CD1c-positive myeloid dendritic cell (primary cell): ENCODE results near the gene FAM81A.
"Not testable (repeated sequence)": the region's sequence is repeated elsewhere in the genome, so short reads cannot be mapped to it uniquely, and the experiment has no call there.

ENCODE experiments used
- DNase-seq: peaks from one replicate; pipeline ENCODE4 v3.0.0-alpha.2; 2016; ENCODE audit errors: extremely low spot score

FAM81A gene

GRCh38 chr15:59424616-59425015 lies 13.4 kb upstream of the FAM81A start:
- no peak for DNase-seq

- not testable (repeated sequence) for DNase-seq
Observed at GRCh38 chr15:59428898-59429297, 9.1 kb upstream of the FAM81A start.

- no peak for DNase-seq
Observed at GRCh38 chr15:59432389-59432788, 5.6 kb upstream of the FAM81A start.

DNA sequence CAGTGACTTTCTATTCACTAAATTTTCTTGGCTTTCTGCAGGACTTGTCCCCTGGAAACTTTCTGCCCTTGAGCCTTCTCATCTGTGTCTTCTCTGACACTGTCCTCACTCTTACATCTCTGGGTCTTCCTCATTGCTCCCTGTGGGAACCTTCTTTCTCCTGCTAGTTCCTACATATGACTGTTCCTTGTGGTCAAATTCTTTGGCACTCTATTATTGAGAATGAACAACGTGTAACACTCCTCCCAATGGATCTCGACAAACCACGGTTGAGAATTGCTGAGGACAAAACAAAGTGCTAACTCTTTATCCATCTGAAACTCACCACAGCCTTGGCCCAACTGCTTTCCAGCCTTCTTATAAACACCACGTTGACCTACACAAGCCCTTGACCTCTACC lies 3.5 kb upstream of the FAM81A start:
- DNase-seq: no peak

DNA sequence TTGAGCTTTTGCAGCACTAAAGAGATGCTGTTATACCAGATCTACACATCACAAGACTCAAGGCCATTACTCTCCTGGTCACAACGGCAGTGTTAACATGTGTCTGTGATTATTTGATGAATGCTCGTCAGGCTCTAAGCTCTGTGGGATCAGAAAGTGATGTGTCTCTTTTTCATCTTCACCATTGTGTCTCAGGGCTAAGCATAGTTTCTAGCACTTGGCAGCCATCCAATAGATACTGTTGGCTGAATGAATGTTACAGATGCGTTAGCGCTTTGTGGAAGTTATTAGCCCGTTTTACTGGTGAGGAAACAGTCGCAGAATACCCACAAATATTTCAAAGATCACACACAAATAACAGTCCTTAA lies 1.2 kb upstream of the FAM81A start:
- no peak for DNase-seq

- DNase-seq: no peak
Observed at GRCh38 chr15:59437142-59437816, 707 bp upstream of the FAM81A start.

- no peak for DNase-seq
Observed at GRCh38 chr15:59438625-59439290, 772 bp downstream of the FAM81A start.

DNA sequence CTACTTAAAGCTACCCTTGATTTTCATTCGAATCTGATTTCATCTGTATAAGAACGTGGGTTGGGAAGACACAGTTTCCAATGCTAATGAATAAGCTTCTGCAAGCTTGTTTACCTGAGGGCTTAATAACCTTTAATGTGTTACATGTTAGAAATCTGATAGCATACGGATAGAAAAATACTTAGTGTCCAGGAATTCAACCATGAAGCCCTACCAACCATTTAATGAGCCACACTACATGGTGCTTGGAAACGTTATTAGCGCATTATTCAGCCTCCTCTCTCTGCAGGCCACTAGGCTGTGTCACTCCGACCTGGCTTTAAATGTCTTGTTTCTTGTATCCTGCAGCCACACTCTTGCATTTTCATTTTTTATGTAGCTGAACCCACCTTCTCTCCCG lies 1.6 kb downstream of the FAM81A start:
- DNase-seq: no peak

GRCh38 chr15:59443341-59444072 lies 5.5 kb downstream of the FAM81A start:
- no peak for DNase-seq

- DNase-seq: no peak
Observed at GRCh38 chr15:59444081-59444835, 6.3 kb downstream of the FAM81A start.

DNA sequence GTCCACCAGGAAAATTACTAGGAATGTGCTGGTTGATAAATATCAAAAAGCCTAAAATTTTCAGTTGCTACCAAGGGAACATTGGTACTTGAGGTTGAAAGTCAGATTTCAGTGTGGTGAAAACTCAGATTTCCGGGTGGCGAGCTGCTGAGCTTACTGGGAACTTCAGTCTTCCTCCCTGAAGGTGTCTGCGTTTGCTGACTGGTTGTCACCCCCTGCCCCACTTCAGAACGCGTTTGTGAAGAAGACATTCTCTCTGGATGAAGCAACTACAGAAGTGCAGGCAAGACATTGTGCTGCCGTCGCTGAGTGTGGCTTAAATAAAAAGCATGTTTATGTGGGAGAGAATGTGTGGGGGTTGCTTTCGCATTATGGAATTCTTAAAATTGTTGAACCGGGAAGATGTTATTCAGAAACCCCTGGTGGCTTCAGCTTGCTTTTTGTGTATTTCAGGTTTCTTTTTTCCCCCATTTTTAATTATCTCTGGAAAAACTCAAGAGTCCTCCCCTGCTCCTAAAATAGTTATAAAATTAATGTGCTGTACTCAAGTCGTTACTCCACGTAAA lies 7.1 kb downstream of the FAM81A start:
- no peak for DNase-seq

- no peak for DNase-seq
Observed at GRCh38 chr15:59446232-59446957, 8.4 kb downstream of the FAM81A start.

DNA sequence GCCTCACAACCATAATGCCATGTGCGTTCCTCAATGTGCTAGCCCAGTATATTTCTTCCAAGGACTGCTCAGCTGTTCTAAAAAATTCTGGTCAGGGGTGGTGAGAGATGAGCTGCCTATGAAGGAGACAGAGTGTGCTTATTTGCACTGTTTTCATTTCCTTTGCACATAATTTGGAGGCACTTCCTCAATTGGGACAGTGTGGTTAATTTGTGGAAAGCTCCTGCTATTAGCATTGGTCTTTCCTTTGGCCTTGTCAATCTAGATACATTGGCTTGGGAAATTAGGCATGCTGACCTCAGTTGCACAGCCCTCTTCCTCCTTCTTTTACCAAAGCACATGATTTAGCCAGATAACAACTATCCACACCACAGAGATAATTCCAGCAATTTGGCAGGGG lies 9.4 kb downstream of the FAM81A start:
- peak; percentile 36 for DNase-seq

GRCh38 chr15:59448871-59449270 lies 10.9 kb downstream of the FAM81A start:
- DNase-seq: no peak

GRCh38 chr15:59453474-59454215 lies 15.7 kb downstream of the FAM81A start:
- DNase-seq: no peak

GRCh38 chr15:59456114-59456513 lies 18.1 kb downstream of the FAM81A start:
- no peak for DNase-seq

GRCh38 chr15:59457103-59457502 lies 19.1 kb downstream of the FAM81A start:
- no peak for DNase-seq

GRCh38 chr15:59461521-59461920 lies 23.5 kb downstream of the FAM81A start:
- DNase-seq: no peak

GRCh38 chr15:59473226-59473625 lies 35.2 kb downstream of the FAM81A start:
- peak; percentile 8 for DNase-seq

DNA sequence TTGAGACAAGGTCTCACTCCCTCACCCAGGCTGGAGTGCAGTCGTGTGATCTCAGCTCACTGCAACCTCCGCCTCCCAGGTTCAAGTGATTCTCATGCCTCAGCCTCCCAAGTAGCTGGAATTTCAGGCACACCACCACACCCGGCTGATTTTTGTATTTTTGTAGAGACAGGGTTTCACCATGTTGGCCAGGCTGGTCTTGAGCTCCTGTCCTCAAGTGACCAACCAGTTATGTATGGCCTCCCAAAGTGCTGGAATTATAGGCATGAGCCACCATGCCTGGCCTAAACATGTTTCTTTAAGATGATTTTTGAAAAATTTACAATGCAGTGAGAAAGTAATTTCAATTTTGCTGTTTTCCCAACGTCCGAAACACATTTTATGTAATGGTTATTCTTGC lies 37.2 kb downstream of the FAM81A start:
- not testable (repeated sequence) for DNase-seq

GRCh38 chr15:59484399-59484798 lies 46.4 kb downstream of the FAM81A start:
- no peak for DNase-seq
